Right atrium auricular region (tissue), 2 donors: ENCODE data around the gene ZNF407. TPM values are rescaled to one million over a fixed set of nuclear protein-coding genes. Genes with fewer than 3 reads are reported as not detected.

Experiments
- DNase-seq: peaks from one replicate; pipeline ENCODE4 v3.0.0-alpha.2; 2019; ENCODE audit warnings: low spot score
- H3K27ac ChIP-seq, 2 donors: fragments of 200-600 bp; sonication (generic); 1 replicate in 1 of 2; 2 replicates in 1 of 2; pipeline ENCODE4 v1.5.1; 2016 to 2019
- H3K27me3 ChIP-seq, 2 donors: fragments of 200-600 bp; sonication (generic); one replicate each; pipeline versions ENCODE4 v1.5.1 to v1.6.0; 2017 to 2019
- H3K36me3 ChIP-seq: fragments of 200-600 bp; sonication (generic); one replicate; pipeline ENCODE4 v1.5.1; 2016
- H3K4me1 ChIP-seq, 2 donors: fragments of 200-600 bp; sonication (generic); one replicate each; pipeline versions ENCODE4 v1.5.1 to v1.6.0; 2017 to 2019
- H3K4me3 ChIP-seq, 2 donors: fragments of 200-600 bp; sonication (generic); 1 replicate in 1 of 2; 2 replicates in 1 of 2; pipeline ENCODE4 v1.5.1; 2017 to 2019; ENCODE audit warnings: mild to moderate bottlenecking in 1 of 2, moderate library complexity in 1 of 2
- H3K9me3 ChIP-seq, 2 donors: fragments of 200-600 bp; sonication (generic); one replicate each; pipeline ENCODE4 v1.5.1; 2019
- total RNA-seq, 2 donors: library from RNA; depleted of rRNA; stranded (reverse); fragments of >200 nt; gene quantifications; one replicate each; pipeline ENCODE4 v1.1.0, GENCODE V29; 2016
- TF ChIP-seq, protein P1 (sequence below), 2 donors: fragments of 200-600 bp; sonication (generic); IDR thresholded peaks; one replicate each; pipeline ENCODE4 v1.5.1; 2019; ENCODE audit warnings: antibody characterized with exemption in 2 of 2

ZNF407 gene
- total RNA-seq, 2 donors from 2014 or later: 7.8 to 8.7 TPM

DNA sequence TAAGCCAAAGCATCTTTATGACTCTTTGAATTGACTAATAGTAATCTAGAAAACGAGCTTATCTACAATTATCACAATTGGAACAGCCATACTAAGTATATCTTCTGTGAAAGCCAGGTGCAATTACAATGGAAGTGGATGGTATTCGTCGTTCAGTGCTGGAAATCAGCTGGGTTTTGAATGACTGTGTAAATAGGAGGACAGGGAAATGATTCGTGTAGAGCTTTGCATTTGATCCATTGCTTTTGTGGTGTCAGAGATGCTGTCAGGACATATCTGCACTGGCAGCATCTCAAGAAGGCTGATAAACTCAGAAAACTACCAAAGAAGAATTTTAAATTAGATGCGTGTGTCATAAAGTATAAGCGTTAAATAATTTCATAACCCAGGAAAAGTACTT is 187.1 kb downstream of the ZNF407 start:
- Histone ChIP-seq H3K27ac (no peak overlapping the region), H3K4me1 (no peaks in the 10 kb centered on the region), H3K4me3 (no peak overlapping the region), H3K36me3 (no peaks in the 10 kb centered on the region), H3K27me3 (no peaks in the 10 kb centered on the region), H3K9me3 (no peaks in the 10 kb centered on the region)
- TF ChIP-seq, protein P1, sequence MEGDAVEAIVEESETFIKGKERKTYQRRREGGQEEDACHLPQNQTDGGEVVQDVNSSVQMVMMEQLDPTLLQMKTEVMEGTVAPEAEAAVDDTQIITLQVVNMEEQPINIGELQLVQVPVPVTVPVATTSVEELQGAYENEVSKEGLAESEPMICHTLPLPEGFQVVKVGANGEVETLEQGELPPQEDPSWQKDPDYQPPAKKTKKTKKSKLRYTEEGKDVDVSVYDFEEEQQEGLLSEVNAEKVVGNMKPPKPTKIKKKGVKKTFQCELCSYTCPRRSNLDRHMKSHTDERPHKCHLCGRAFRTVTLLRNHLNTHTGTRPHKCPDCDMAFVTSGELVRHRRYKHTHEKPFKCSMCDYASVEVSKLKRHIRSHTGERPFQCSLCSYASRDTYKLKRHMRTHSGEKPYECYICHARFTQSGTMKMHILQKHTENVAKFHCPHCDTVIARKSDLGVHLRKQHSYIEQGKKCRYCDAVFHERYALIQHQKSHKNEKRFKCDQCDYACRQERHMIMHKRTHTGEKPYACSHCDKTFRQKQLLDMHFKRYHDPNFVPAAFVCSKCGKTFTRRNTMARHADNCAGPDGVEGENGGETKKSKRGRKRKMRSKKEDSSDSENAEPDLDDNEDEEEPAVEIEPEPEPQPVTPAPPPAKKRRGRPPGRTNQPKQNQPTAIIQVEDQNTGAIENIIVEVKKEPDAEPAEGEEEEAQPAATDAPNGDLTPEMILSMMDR (IDR thresholded peaks at IDR 0.05): no peak
- no peak for DNase-seq

DNA sequence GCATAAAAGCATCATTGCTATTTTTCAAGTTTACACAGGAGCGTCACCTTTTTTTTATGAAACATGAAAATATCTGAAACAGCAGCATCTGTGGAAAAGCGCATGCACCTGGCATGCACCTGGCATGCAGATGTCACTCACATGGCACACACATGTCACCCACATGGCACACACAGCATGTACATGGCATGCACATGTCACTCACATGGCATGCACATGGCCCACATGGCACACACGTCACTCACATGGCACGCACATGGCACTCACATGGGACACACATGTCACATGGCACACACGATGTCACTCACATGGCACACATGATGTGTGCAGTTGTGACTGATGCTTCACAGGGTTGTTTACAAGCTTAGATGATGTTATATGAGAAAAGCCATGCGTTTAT is 188.0 kb downstream of the ZNF407 start:
- Histone ChIP-seq H3K36me3 (no peaks in the 10 kb centered on the region), H3K27ac (no peak overlapping the region), H3K27me3 (no peaks in the 10 kb centered on the region), H3K9me3 (no peaks in the 10 kb centered on the region), H3K4me1 (no peaks in the 10 kb centered on the region), H3K4me3 (no peak overlapping the region)
- DNase-seq: no peak
- TF ChIP-seq, protein P1 (IDR thresholded peaks at IDR 0.05): no peak

DNA sequence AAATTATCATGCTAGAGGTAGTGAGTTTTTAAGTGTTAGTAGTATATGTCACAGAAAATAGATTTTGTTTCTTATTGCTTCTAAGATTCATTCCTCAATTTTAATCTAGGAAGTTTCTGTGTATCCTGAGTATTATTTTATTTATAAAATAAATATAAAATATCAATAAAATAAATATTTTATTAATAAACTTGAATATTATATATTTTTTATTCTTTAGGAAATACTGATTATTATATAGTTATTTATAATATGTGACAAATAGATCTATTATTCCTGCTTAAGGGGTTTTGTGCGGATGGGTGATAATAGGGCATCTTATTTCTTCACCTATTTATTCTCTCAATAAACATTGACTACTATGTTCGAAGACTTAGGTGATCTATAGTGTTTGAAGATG is 191.0 kb downstream of the ZNF407 start:
- Histone ChIP-seq H3K4me3 (no peak overlapping the region), H3K4me1 (no peaks in the 10 kb centered on the region), H3K27ac (no peak overlapping the region), H3K9me3 (no peaks in the 10 kb centered on the region), H3K27me3 (no peaks in the 10 kb centered on the region), H3K36me3 (no peaks in the 10 kb centered on the region)
- TF ChIP-seq, protein P1 (IDR thresholded peaks at IDR 0.05): no peak
- DNase-seq: no peak

DNA sequence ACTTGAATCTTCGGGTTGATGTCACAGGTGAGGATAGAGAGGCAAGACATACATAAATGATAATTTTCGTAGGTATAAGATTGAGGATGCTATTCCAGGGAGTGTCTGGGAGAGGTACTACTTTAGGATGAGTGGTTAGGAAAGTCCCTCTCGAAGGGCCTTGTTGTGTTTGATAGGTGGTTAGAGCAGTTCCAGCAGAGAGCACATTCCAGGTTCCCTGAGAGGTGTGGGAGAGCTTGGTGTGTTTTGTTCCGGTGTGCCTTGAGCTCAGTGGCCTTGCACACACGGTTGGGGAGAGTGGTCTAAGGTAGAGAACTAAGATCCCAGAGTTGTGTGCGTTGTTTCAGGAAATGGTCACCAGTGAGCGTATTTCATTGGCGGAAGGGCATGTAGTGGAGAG is 191.4 kb downstream of the ZNF407 start:
- TF ChIP-seq, protein P1 (IDR thresholded peaks at IDR 0.05): no peak
- Histone ChIP-seq H3K27ac (no peak overlapping the region), H3K36me3 (no peaks in the 10 kb centered on the region), H3K9me3 (no peaks in the 10 kb centered on the region), H3K4me1 (no peaks in the 10 kb centered on the region), H3K27me3 (no peaks in the 10 kb centered on the region), H3K4me3 (no peak overlapping the region)
- DNase-seq: no peak

DNA sequence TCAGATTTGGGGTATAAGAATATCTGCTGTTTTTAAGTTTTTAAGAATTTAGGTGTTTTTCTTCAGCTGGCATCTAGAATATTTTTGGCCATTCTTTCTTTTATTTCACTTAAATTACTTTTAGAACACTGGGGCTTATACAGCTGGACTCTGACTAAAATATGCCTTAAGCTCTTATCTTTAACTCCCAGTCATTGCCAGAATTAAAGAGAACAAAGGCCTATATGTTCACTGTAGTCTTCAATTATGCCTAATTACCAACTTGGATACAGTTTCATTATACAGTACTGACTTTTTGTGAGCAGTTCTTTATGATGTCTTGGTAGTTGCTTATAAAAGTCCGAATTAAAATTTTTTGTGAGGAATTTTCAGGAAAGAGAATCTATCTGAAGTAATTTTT is 192.8 kb downstream of the ZNF407 start:
- H3K27me3 ChIP-seq: no peaks in the 10 kb centered on the region
- TF ChIP-seq, protein P1 (IDR thresholded peaks at IDR 0.05): no peak
- H3K4me1 ChIP-seq: no peaks in the 10 kb centered on the region
- H3K27ac ChIP-seq: no peak overlapping the region
- DNase-seq: no peak
- H3K36me3 ChIP-seq: no peaks in the 10 kb centered on the region
- H3K9me3 ChIP-seq: no peaks in the 10 kb centered on the region
- H3K4me3 ChIP-seq: no peak overlapping the region

DNA sequence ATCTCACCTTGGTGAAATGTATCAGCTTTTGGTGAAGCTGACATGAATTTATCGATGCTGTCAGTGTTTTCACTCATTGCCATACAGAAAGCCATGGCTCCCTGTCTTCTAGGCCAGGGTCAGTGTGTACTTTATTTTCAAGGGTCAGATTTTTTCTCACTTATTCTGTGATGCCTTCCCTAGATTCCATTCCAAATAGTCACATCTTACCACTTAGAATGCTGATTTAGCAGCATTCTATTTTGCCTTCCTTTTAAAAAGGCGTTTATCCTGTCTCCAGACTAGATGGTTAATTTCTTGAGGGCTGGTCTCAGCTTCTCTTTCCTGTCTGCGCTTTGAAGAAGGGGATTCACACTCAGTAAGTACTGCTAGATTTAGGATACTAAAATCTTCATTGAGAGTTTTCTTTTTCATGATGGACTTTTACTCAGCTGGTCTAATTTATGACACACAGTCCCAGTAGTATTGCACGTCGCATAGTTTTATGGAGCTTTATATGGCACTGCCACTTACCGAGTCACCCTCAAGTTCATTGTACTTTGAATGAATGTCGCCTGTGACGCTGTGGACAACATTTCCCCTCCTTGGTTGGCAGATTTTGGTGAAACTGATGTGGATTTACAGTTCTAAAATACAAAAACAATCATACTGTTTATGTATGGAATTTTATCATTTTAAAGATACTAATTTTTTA is 194.0 kb downstream of the ZNF407 start:
- Histone ChIP-seq H3K9me3 (no peaks in the 10 kb centered on the region), H3K4me1 (peaks cover 0 to 5% of the 10 kb centered on the region in 2 donors), H3K27me3 (no peaks in the 10 kb centered on the region), H3K36me3 (no peaks in the 10 kb centered on the region), H3K27ac (no peak overlapping the region), H3K4me3 (no peak overlapping the region)
- no peak for DNase-seq
- TF ChIP-seq, protein P1 (IDR thresholded peaks at IDR 0.05): no peak
